K562 (cell line): Measurements from ENCODE around the gene ZNF800. TPM values are rescaled to one million over a fixed set of nuclear protein-coding genes. Genes with fewer than 3 reads are reported as not detected.

Experiments used
- ATAC-seq: fragments of 200-7000 bp; cut with Tn5 transposase; 3 replicates; pipeline ENCODE4 v1.9.1; 2020; ENCODE audit warnings: moderate library complexity
- BruUV-seq: library from RNA; stranded (reverse); fragments of 400-500 nt; replicated peaks from 2 replicates; lab custom pipeline; 2021; lab: Mats Ljungman, UMichigan
- CTCF ChIA-PET: fragments of 300-600 bp; formaldehyde crosslinking; extraction: SDS; loops from one replicate; lab custom pipeline; 2021; ENCODE audit warnings: low intra/inter-chr PET ratio; lab: Yijun Ruan, JAX
- POLR2A ChIA-PET: fragments of 300-600, 350-650 bp; sonication (Branson Sonifier 250); formaldehyde crosslinking; extraction: SDS; loops from one replicate; lab custom pipeline; 2021; ENCODE audit warnings: antibody characterized with exemption, inconsistent platforms; lab: Yijun Ruan, JAX
- DNase-seq, 4 experiments: peaks; one replicate each; pipeline versions ENCODE4 v3.0.0 to v3.0.0-alpha.2; 2011 to 2018; ENCODE audit warnings: low spot score in 3 of 4, mixed read lengths in 3 of 4; ENCODE audit errors: extremely low read depth in 1 of 4
- FAIRE-seq: peaks from 2 replicates; lab custom pipeline; 2011; peaks lifted over from hg19 to GRCh38; lab: Jason Lieb, UNC
- H2AFZ ChIP-seq: 2 replicates; pipeline ENCODE4 v1.6.0; 2011; ENCODE audit warnings: low read depth, low read length, control low read depth, inconsistent platforms
- H3K27ac ChIP-seq: fragments of 200-600 bp; 3 replicates; pipeline ENCODE4 v1.8.0; 2011; ENCODE audit warnings: low read depth, mild to moderate bottlenecking, control low read depth, inconsistent platforms, low read length, moderate library complexity, mixed read lengths; ENCODE audit errors: extremely low read depth
- H3K27me3 ChIP-seq, 2 experiments: fragments of 300-600 bp in 1 of 2; 2 replicates in 1 of 2; 3 replicates in 1 of 2; pipeline versions ENCODE4 v1.6.0 to v1.8.0; 2011; ENCODE audit warnings: inconsistent platforms in 2 of 2, low read length in 2 of 2, mild to moderate bottlenecking in 1 of 2, mixed read lengths in 1 of 2, moderate library complexity in 1 of 2; ENCODE audit not compliant: control insufficient read depth in 2 of 2, insufficient read depth in 2 of 2
- H3K36me3 ChIP-seq: fragments of 300-600 bp; 3 replicates; pipeline ENCODE4 v1.8.0; 2011; ENCODE audit warnings: mild to moderate bottlenecking, low read length, inconsistent platforms; ENCODE audit not compliant: control insufficient read depth, insufficient read depth
- H3K4me1 ChIP-seq, 2 experiments: fragments of 200-600 bp in 1 of 2; replicated peaks in 1 of 2; 2 replicates in 1 of 2; 3 replicates in 1 of 2; pipeline versions ENCODE4 v1.5.1 to v1.8.0; 2011; ENCODE audit warnings: inconsistent platforms in 2 of 2, low read length in 2 of 2, mild to moderate bottlenecking in 1 of 2, mixed read lengths in 1 of 2, moderate library complexity in 1 of 2; ENCODE audit not compliant: control insufficient read depth in 2 of 2, insufficient read depth in 2 of 2
- H3K4me2 ChIP-seq: 2 replicates; pipeline ENCODE4 v1.6.1; 2011; ENCODE audit warnings: low read length, control low read depth, inconsistent platforms, mixed read lengths; ENCODE audit not compliant: insufficient read depth
- H3K4me3 ChIP-seq: fragments of 200-600 bp; sonication (generic), shearing (Covaris generic); 2 replicates; pipeline ENCODE4 v1.5.1; 2016; ENCODE audit warnings: control low read depth, inconsistent platforms
- H3K79me2 ChIP-seq: fragments of 200-600 bp; 3 replicates; pipeline ENCODE4 v1.8.0; 2011; ENCODE audit warnings: low read length, inconsistent platforms; ENCODE audit not compliant: control insufficient read depth, insufficient read depth
- H3K9ac ChIP-seq, 2 experiments: 2 replicates each; pipeline versions ENCODE4 v1.6.0 to v1.6.1; 2011; ENCODE audit warnings: low read depth in 2 of 2, low read length in 2 of 2, control low read depth in 1 of 2, inconsistent platforms in 1 of 2, mild to moderate bottlenecking in 1 of 2, mixed read lengths in 1 of 2; ENCODE audit not compliant: insufficient read depth in 1 of 2
- H3K9me1 ChIP-seq: one replicate; pipeline ENCODE4 v1.6.0; 2011; ENCODE audit warnings: inconsistent platforms, mild to moderate bottlenecking, low read length, moderate library complexity; ENCODE audit not compliant: control insufficient read depth, insufficient read depth
- H3K9me3 ChIP-seq: replicated peaks from 2 replicates; pipeline ENCODE4 v1.5.1; 2011; ENCODE audit warnings: low read depth, low read length, inconsistent platforms; ENCODE audit not compliant: control insufficient read depth, insufficient read depth
- H4K20me1 ChIP-seq: replicated peaks from 2 replicates; pipeline ENCODE4 v1.6.1; 2011; ENCODE audit warnings: low read length, inconsistent platforms, mixed read lengths; ENCODE audit not compliant: control insufficient read depth, insufficient read depth
- ARID4B ChIP-seq: sonication (generic); formaldehyde crosslinking; IDR thresholded peaks from 2 replicates; pipeline ENCODE4 v1.8.0; 2022; ENCODE audit warnings: mild to moderate bottlenecking, missing genetic modification reagents
- BHLHE40 ChIP-seq: IDR thresholded peaks from 2 replicates; pipeline ENCODE4 v1.6.1; 2011; ENCODE audit warnings: low read length, improper control_type of control experiment
- BRD4 ChIP-seq: fragments of 200-600 bp; sonication (generic); IDR thresholded peaks from 2 replicates; pipeline ENCODE4 v1.6.1; 2017; ENCODE audit warnings: inconsistent platforms
- CLOCK ChIP-seq: fragments of 250-450 bp; sonication (Bioruptor Pico); IDR thresholded peaks from 2 replicates; pipeline ENCODE4 v1.4.0; 2020; ENCODE audit warnings: mild to moderate bottlenecking, moderate library complexity, borderline replicate concordance
- EGR1 ChIP-seq: fragments of 450-650 bp; conservative IDR thresholded peaks from 2 replicates; pipeline ENCODE4 v1.6.1; 2017; ENCODE audit warnings: mild to moderate bottlenecking
- MECOM ChIP-seq: fragments of 250-450 bp; sonication (Bioruptor Pico); IDR thresholded peaks from 2 replicates; pipeline ENCODE4 v1.8.0; 2022; ENCODE audit warnings: inconsistent platforms
- PRPF4 ChIP-seq: fragments of 200-400 bp; formaldehyde crosslinking; IDR thresholded peaks from one replicate; pipeline ENCODE4 v1.6.1; 2017; ENCODE audit warnings: low read length, low read depth, mild to moderate bottlenecking; ENCODE audit not compliant: insufficient read depth, poor library complexity, severe bottlenecking
- RBM15 ChIP-seq: fragments of 200-400 bp; formaldehyde crosslinking; IDR thresholded peaks from 2 replicates; pipeline ENCODE4 v1.6.1; 2018; ENCODE audit warnings: mild to moderate bottlenecking, low read length, moderate library complexity; ENCODE audit not compliant: insufficient read depth
- SIX5 ChIP-seq, 2 experiments: IDR thresholded peaks; 2 replicates each; pipeline ENCODE4 v1.6.1; 2011; ENCODE audit warnings: low read length in 2 of 2, borderline replicate concordance in 1 of 2, low read depth in 1 of 2, mild to moderate bottlenecking in 1 of 2, moderate library complexity in 1 of 2; ENCODE audit not compliant: insufficient read depth in 1 of 2
- ZBTB9 ChIP-seq: fragments of 450-650 bp; formaldehyde crosslinking; IDR thresholded peaks from 2 replicates; pipeline ENCODE4 v1.4.0; 2020; ENCODE audit warnings: mild to moderate bottlenecking, moderate library complexity
- ZNF134 ChIP-seq: fragments of 250-450 bp; sonication (Bioruptor Pico); conservative IDR thresholded peaks from 2 replicates; pipeline ENCODE4 v1.4.0; 2020
- ZNF24 ChIP-seq: fragments of 450-650 bp; IDR thresholded peaks from 2 replicates; pipeline ENCODE4 v1.6.1; 2016
- ZNF551 ChIP-seq: fragments of 250-450 bp; sonication (Bioruptor Pico); IDR thresholded peaks from 2 replicates; pipeline ENCODE4 v1.5.0; 2021; ENCODE audit warnings: mild to moderate bottlenecking, moderate library complexity
- WGBS: fragments of 100-300 bp; shearing (Covaris generic); methylation state at CpG from one replicate; pipeline ENCODE4 v1.1.6; 2016; ENCODE audit warnings: low coverage, mixed read lengths; ENCODE audit not compliant: insufficient coverage; ENCODE audit errors: missing lambda C conversion rate; 5-methylcytosine and 5-hydroxymethylcytosine counted together
- in situ Hi-C: fragments of 300-500 bp; cut with MboI; formaldehyde crosslinking; loops from 4 replicates; pipeline ENCODE4 v1.15.0; 2018; ENCODE audit warnings: inconsistent platforms, mixed read lengths
- intact Hi-C: fragments of 100-400 bp; cut with micrococcal nuclease; formaldehyde crosslinking; loops from 2 replicates; pipeline ENCODE4 v1.14.2; 2022
- polyA plus RNA-seq, 8 experiments: library from polyadenylated mRNA; depleted of rRNA in 4 of 8; stranded (reverse) in 5 of 8; unstranded in 3 of 8; fragments of >200 nt; fragmentation: Nextera tagmentation in 2 of 8; fragmentation: Illumina TruSeq in 1 of 8; extraction: Ambion mirVana in 2 of 8; extraction: Trizol in 1 of 8; gene quantifications; 2 replicates each; pipeline versions ENCODE4 v1.2.1 to v1.2.3, GENCODE V29; 2011 to 2014; ENCODE audit warnings: inconsistent platforms in 1 of 8, missing spikeins in 1 of 8
- total RNA-seq, 7 experiments: library from RNA; depleted of rRNA in 6 of 7; stranded (reverse); fragments of >200 nt in 6 of 7; fragmentation: Illumina TruSeq in 2 of 7; extraction: Trizol in 2 of 7; gene quantifications; 2 replicates each; pipeline versions ENCODE4 v1.2.1 to v1.2.3, GENCODE V29; 2011 to 2021; ENCODE audit warnings: low replicate concordance in 1 of 7

ZNF800 gene
- total and polyA plus RNA-seq, 9 of the 15 experiments (the other 6 are each of a cell fraction or from before 2014, with no cell fraction given), result 7.5 to 58.3 (median 33.4) TPM

- TF ChIP-seq MECOM (CRISPR knock-in tag) (no peak), ZNF134 (CRISPR knock-in tag) (no peak), SIX5 (IDR thresholded peaks at IDR 0.05; ENCODE audit: borderline replicate concordance in 1 of 2, insufficient read depth in 1 of 2, low read depth in 1 of 2, low read length in 2 of 2) (no peak), BHLHE40 (no peak)
These were observed 54.4 kb downstream of the ZNF800 start (continued) for GRCh38 chr7:127338122-127338521.

GRCh38 chr7:127337581-127337980 lies 54.9 kb downstream of the ZNF800 start:
- no peak overlapping the region for H3K4me3 ChIP-seq
- TF ChIP-seq BRD4 (no peak), PRPF4 (no peak), CLOCK (CRISPR knock-in tag) (no peak), RBM15 (no peak), ZNF551 (CRISPR knock-in tag) (no peak), ZBTB9 (CRISPR knock-in tag) (no peak), ZNF24 (no peak), EGR1 (no peak), ARID4B (no peak)

More at GRCh38 chr7:127337581-127337980, 54.9 kb downstream of the ZNF800 start:
- Histone ChIP-seq H3K9me1 (no peaks in the 10 kb centered on the region), H3K9ac (no peak overlapping the region), H3K4me1 (no peaks in the 10 kb centered on the region), H3K79me2 (no peaks in the 10 kb centered on the region), H3K27me3 (peaks cover 2 to 22% of the 10 kb centered on the region in 2 experiments; a peak in 3 of 5 replicates), H3K36me3 (no peaks in the 10 kb centered on the region), H2AFZ (no peak overlapping the region), H4K20me1 (no peaks in the 10 kb centered on the region), H3K4me2 (no peak overlapping the region), H3K27ac (no peak overlapping the region), H3K9me3 (no peaks in the 10 kb centered on the region)
- ChIA-PET POLR2A (interaction anchor here (0.8 kb wide), 1 partner anchor 313 kb away, joined by 4 read pairs; no protein-coding TSS in a partner anchor), CTCF (no interaction called here)
- in situ Hi-C loops, result no loop called here
- FAIRE-seq (no peak), ATAC-seq (no peak), DNase-seq (no peak)
- intact Hi-C loops, result no loop called here
- WGBS, result 0% methylated on average over 5 of the region's 5 CpGs
- BruUV-seq, result no TSS peak
